Fibroblast of peridontal ligament (primary cell): Measurements from ENCODE around the gene CYTH3.
A peak's percentile ranks its signal among the peaks of the same experiment; 100 is the strongest.

ENCODE experiments used
- DNase-seq: peaks from one replicate; pipeline ENCODE4 v3.0.0-alpha.2; 2010; ENCODE audit errors: extremely low read depth

Gene CYTH3

DNA sequence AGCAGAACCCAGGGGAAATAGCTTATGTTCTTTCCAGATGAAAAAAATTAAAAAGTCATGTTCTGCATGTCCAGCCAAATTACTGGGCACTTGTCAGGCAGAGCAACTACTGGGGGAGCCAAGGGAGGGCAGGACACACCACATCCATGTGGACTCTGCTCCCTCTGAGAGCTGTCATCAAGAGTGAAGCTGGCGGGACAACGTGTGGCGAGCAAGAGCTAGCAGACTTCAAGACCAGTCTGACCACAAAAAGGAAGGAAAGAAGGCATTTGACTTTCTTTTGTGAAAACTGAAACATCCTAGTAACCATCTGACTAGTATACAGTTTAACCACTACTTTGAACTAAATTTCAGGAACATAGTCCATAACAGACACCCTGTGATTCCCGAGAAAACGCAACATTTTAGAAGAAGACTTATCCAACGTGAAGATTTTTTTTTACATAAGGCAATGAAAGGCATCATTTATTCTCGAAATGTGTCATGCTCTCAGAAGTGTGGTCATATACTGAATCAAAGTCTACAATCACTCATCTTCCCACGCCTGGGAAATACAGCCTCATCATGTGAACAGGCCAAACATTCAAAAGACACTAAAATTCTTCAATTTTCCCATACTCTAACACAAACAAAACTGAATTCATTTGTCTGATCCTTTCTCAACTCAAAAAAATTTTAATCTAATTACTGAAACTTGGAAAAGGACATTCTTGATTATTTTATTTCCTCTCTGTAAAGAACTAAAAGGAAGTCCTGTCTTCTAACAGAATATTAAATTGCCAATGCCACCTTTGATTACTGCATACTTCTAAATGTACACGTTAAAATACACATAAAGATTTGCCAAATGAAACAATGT, 15.5 kb downstream of the CYTH3 start:
- DNase-seq, result peak; percentile 84

DNA sequence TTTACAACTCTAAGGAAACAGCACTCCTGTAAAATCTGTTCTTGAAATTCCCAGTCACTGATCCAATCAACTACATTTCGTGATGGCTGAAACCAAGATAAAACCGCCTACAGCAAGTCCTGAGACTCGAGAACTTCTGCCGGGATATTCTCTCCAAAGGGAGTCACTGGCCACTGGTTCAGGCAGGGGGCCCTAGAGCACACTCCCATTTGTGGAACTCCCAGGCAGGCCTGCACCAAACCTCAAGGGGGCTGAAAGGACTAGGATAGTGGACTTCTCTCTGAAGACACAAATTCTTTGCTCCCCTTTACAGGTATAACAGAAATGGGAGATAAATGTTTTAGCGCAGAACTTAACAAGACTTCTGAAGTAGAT, 16.3 kb downstream of the CYTH3 start:
- DNase-seq, result peak; percentile 42

DNA sequence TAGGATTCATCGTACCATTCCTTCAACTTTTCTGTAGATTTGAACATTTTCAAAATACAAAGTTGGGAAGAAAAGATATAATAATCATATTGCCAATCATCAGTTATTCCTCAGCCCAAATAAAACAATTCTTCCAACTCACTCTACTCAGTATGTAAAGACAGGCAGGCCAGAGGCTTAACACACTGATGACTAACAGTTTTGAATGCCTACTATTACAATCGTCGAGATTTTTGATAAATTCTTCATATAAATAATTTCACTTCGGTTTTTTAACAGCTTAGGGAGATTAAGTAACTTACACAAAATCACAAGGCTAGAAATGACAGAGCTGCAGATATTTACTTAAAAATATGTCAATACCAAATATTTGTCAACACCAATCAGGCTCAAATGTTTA, 17.6 kb downstream of the CYTH3 start:
- DNase-seq, result peak; percentile 43

DNA sequence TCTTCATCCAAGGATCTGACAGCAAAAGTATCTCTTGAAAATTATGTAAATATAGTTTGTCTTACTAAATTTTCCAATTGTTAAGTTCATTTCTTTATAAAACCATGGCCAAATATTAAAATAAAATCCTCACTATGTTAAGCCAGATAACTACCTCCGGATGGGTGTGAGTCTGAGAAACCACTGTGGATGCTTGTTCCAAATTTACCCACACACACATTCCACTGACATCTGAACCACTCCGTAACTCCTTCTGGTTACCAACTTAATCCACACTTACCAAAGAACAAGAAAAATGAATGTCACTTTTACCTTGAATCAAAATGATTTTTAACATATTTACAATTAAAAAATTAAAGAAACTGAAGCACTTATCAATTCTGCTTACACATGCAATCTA, 19.7 kb downstream of the CYTH3 start:
- DNase-seq, result peak; percentile 72

DNA sequence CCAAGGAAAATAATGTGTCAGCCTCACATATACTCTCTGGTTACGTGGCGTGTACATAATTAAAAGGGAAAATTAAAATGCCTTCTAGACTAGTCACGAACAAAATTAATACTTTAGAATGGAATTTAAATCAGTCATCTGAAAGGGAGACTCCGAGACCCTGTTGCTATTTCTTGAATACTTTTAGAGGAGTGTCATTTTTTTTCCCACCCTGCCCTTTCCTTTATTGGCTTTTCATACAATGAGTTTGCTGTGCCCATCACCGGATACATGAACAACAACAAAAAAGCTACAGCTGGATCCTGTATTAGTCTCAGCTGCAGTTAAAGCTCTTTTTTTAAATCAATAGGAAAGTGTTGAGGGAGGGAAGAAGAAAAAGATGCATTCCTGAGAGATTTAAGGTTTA, 20.1 kb downstream of the CYTH3 start:
- peak; percentile 51 for DNase-seq

DNA sequence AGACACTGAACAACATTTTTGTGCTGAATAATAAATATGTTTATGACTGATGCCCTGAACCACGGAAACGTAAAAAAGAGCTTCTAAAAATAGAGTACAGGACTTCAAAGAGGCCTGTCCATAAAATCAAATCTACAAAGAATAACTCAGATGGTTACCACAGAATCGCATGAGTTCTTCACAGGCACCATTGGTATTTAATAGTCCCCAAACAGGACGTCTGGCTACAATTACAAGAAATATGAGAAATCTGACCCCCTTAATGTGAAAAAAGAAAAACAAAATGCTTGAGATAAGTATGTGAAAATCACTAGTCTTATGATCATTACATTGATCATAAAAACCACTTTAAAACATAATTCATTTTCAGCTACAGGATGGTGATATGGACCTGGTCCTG, 20.8 kb downstream of the CYTH3 start:
- DNase-seq, result peak; percentile 69

DNA sequence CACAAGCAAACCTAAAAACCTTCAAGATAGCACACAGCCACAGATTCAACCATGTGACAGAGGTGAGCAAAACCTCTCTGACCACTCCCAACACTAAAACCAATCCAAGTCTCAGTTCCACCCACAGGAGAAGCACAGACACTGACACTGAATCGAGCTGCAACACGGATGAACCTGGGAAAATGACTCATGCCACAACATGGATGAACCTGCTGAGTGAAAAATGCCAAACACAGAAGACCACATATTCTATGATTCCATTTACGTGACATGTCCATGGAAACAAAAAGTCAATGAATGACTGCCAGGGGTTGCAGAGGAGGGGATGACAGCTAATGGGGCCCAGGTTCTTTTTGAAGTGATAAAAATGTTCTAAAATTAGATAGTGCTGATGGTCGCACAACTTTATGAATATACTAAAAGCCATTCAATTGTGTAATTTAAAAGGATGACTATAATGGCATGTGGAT, 22.0 kb downstream of the CYTH3 start:
- no peak for DNase-seq

DNA sequence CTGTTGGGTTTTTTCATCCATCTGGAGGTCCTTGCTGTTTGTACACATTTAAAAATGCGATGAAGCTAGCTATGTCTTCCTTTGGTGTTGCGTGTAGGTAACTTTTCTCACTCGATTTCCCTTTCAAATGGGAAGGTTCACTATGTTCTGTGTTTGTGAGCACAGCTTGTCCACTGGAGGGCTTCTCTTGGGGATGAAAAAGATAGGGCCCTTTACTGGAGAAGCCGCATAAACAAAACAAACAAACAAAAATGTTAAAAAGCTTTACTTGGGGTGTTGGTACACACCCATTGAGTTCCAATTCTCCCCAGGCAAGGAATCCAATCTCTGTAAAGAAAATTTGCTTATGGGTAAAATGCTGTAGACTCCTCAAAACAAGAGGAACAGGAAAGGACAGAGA, 23.4 kb downstream of the CYTH3 start:
- no peak for DNase-seq

DNA sequence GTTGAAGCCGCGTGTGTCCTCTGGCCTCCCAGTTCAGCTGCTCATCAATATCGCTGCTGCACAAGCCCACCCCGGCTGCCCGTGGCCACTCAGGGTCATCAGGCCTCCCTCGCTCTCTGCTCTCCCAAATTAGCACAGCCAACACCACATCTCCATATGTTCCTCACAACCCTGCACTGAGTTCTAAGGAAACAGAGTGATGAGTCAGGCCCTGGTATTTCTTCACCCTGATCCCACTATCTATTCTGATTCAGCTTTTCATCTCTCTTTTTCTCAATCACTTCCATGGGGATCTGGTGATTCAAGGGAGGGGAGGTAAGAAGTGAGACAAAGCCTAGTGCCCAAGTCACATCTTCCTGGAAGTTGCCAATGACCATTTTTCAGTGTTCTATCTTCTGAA, 23.8 kb downstream of the CYTH3 start:
- DNase-seq, result peak; percentile 79

DNA sequence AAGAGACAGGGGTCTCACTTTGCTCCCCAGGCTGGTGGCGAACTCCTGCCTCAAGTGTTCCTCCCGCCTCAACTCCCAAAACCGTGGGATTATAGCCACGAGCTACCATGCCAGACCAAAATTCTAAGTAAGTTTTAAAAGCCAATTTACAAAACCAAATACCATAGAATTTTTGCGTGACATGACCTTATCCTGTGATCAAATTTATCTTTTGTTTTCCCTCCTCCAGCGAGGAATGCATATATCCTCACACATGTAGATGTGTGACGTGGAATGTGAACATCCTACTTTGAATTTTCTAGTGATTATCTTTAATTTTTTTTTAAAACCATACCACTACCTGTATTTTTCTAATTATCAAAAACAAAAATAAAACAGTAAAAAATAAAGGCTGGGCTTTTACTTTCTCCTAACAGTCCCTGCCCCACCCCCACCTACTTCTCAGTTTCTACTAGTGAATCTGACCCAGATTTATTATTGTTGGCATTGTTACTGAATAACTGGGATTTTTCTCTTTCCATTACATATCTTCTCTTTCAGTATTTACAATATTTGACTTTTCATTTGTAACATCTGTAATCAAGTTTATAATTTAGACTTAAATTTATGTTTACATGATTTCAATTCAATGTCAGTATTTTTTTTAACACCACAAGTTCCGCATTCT, 26.0 kb downstream of the CYTH3 start:
- peak; percentile 82 for DNase-seq

DNA sequence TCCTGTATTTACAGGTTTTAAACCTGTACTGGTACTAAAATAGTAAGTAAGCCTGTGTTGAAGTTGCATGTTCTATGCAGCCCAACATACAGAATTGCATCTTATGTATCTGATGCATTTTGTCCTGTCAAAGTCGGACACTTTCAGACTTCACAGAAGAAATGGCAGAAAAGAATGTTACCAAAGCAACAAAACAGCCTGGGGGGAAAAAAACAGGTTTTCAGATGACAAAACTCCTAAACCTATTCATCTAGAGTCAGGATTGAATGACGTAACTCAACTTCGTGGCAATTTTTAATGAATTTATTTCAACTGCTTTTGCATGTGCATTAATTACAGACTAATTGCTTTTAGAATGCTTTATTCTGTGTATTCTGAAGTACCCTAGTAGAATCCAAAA, 28.4 kb downstream of the CYTH3 start:
- no peak for DNase-seq

DNA sequence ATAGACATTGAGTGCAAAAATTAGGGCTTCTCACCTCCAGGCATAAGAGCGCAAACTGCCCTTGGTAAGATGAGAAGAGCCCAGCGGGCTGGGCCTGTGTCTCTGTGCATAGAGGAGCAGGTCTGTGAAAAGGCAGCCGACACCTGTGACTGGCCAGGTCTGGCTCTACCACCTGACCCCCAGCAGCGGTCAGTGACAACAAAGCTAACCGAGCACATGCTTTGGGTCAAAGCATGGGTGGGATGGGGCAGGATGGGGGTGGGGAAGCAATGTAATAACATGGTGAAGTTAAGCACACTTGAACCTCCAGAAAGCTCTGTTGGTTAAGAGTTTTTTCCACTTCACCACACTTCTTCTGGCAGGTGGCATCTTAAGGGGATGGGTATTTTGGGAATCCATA, 29.3 kb downstream of the CYTH3 start:
- DNase-seq, result no peak

DNA sequence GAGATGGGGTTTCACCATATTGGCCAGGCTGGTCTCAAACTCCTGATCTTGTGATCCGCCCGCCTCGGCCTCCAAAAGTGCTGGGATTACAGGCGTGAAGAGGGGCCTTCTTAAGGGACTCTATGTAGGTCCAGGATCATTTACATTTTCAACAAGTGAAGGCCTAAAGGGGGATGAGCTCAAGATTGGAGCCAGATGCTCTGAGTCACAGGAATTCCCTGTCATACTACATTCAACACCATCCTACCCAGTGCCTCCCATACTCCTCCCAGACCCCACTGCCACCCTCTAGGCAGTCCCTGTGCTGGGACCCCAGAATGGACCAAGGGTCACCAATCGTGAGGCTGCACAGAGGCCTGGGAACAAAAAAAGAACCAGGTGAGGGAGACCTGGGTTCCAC, 29.9 kb downstream of the CYTH3 start:
- peak; percentile 61 for DNase-seq

DNA sequence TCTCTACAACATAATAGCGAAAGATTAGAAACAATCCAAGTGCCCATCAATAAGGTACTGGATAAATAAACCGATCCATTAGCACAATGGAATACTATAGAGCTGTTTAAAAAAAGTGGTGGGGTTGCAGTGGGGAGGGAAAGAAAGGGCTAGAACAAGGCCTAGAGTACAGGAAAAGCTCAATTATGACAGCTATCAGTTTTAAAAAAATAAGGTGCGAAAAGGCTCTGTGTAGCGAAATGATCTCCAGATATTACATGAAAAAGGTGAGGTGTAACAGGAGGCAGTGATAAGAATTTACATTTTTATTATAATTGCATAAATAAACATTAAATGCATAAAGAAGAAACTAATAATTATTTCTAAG, 30.8 kb downstream of the CYTH3 start:
- DNase-seq, result no peak

DNA sequence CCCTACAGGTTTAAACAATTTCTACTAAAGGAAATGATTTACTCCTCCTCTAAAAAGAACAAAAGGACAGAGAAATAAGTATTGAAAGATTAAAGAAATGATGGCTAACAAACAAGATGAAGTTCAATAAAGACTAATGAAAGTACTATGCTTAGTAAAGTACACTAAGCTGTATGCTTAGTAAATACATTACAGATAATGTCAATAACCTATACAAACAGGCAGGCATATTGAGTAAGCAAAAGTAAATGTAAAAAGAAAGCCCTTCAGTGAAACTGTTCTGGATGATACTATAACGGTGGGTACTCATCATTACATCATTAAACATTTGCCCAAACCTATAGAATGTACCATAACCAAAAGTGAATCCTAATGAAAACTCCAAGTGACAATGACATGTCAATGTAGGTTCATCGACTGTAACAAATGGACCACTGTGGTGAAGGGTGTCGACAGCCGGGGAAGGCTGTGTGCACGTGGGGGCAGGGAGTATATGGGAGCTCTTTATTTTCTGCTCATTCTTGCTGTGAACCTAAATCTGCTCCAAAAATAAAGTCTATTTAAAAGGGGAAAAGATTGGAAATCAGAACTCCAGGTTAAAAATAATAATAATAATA, 34.0 kb downstream of the CYTH3 start:
- DNase-seq, result no peak

DNA sequence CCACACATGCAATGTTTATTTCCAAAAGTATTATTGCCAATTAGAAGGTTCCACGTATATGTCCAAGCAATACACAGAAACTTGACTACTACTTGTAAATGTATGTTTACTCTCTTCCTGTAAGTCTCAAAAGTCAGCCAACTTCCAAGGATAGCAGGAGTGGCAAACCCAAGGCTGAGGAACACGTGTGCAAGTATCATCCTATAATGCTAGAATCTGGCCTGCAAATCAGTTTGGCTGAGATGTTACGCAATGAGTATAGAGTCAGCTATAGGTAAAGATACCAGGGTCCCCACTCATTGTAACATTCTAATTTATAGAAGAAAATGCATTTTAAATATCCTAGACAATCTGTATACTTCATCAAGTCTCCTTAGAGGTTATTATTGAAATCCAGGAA, 34.7 kb downstream of the CYTH3 start:
- no peak for DNase-seq

DNA sequence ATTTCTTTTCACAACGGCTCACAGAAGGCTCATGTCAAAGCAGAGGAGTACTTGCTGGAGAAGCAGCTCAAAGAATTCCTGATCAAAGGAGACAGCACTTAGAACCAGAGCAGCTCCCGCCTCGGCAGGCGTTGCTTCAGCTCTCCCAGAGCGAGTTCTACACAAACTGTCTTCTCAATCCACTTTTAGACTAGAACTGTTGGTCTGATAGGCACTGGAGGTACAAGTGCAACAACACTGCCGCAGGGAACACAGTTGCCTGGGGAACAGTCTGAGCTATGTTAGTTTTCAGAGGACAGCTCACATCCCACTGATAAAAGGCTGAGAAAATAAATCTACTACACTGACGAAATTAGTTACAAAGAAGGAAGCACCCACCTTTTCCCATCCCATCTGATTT, 35.4 kb downstream of the CYTH3 start:
- DNase-seq, result no peak

DNA sequence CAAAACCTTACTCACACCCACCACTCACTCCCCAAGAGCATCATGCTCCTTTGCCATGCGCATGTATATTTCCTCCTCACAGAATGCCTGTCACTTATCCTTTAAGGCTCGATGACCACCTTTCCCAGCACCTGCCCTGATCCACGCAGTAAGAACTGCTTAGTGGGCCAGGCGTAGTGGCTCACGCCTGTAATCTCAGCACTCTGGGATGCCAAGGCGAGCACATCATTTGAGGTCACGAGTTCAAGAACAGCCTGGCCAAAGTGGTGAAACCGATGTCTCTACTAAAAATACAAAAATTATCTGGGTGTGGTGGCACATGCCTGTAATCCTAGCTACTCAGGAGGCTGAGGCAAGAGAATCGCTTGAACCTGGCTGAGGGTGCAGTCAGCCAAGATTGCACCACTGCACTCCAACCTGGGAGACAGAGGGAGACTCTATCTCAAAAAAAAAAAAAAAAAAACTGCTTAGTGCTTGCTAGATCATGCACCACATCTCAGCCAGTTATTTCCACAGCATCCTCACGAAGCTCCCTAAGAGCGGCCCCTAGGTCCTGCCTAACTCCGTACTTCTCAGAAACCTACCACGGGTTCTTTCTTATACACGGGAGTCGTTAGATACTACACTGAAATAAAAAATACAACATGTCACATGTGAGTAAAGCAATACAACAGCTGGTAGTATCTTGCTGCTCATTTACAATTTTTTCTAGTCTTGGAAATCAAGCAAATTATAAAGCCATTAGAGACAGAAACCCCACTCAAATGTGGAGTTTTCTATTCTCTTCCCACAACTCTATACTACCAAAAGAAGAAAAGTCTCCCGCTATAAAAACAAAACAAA, 37.2 kb downstream of the CYTH3 start:
- no peak for DNase-seq

DNA sequence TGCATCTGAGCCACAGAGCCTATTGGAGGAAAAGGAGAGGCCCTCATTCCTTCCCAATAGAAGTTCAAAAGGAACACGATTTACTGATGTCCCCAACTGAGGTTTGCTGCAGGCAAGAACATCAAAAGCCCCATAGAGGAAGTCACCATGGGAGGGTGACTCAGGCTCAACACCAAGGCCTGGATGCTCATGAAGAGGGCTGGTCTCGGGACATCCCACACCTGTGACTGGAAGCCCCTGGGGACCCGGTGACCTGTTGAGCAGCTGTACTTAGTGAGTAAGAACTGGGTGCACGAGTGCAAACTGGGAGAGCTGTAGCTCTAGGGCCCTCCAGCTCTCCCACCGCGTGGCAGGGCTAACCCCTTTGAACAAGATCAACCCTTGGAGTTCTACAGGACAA, 38.0 kb downstream of the CYTH3 start:
- DNase-seq, result no peak

DNA sequence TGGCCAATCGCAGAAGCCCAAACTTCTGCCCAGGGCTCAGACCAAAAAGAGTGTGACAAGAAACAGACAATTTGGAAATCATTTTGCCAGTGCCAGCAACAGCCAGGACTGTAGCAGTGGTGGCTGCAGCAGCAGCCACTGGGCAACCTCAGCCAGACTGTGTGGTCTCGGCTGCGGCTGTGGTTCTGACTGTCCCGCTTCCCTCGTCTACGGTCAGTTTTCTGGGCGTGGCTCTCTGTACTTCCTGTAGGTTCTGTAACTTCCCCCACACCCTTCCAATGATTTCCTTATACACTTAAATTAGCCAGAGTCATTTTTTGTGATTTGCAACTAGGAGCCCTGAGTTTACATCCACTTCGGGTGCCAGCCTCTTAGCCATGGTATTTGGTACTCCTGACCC, 39.9 kb downstream of the CYTH3 start:
- DNase-seq, result no peak

DNA sequence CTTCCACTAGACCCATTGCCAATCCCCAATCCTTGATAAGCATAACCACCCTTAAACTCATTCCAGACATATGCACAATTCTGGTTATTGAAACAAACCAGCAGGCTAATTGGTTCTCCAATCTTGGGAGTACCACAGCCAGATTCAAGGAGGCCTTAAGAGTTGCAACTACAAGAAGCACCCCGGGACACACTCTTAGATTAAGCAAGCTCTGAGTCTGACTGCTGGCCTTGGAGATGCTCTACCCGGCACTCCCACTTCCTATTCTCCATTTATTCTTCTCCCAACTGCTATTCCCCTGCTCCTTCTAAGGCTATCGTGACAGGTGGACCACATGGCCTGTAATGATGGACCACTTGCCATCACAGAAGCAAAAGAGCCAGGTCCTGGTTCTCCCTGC, 40.3 kb downstream of the CYTH3 start:
- no peak for DNase-seq

DNA sequence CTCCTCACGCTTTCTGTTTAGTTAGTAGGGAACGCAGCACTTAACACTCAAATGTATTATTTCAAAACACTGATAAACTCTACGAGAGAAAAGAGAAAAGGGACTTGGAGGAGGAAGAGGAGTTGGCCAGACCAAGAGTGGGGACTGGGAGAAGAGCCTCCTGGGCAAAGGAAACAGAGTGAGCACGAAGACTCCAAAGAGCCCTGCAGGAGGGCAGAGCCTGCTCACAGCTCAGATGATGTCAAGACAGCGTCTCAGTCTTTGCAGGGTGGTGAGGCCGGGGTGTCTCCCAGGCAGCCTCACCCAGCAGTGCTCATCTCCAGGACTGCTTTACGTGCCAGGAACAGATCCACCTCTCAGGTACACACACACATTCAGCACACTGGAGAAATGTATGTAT, 41.2 kb downstream of the CYTH3 start:
- no peak for DNase-seq
